HG03354 (cell line): Measurements from ENCODE around the gene NAT9.

Experiments
- ATAC-seq: cut with Tn5 transposase; IDR thresholded peaks from one replicate; pipeline ENCODE4 v1.9.1; 2021; ENCODE audit warnings: mild to moderate bottlenecking; ENCODE audit not compliant: unreplicated experiment, poor library complexity, severe bottlenecking

The NAT9 gene

GRCh38 chr17:74784125-74784810 is 8.1 kb upstream of the NAT9 start:
- no peak for ATAC-seq

GRCh38 chr17:74782571-74782970 is 6.4 kb upstream of the NAT9 start:
- ATAC-seq: no peak

- ATAC-seq: no peak
Observed at GRCh38 chr17:74780443-74781238, 4.5 kb upstream of the NAT9 start.

GRCh38 chr17:74779948-74780400 is 3.8 kb upstream of the NAT9 start:
- peak; percentile 66 for ATAC-seq

- ATAC-seq: no peak
Observed at GRCh38 chr17:74779501-74779900, 3.4 kb upstream of the NAT9 start.

- no peak for ATAC-seq
Observed at GRCh38 chr17:74778960-74779359, 2.8 kb upstream of the NAT9 start.

- ATAC-seq: no peak
Observed at GRCh38 chr17:74777901-74778515, 1.9 kb upstream of the NAT9 start.

- no peak for ATAC-seq
Observed at GRCh38 chr17:74776990-74777389, 845 bp upstream of the NAT9 start.

- no peak for ATAC-seq
Observed at GRCh38 chr17:74775409-74776043, 619 bp downstream of the NAT9 start.

GRCh38 chr17:74773871-74774286 is 2.3 kb downstream of the NAT9 start:
- ATAC-seq: no peak

- ATAC-seq: no peak
Observed at GRCh38 chr17:74773414-74773813, 2.7 kb downstream of the NAT9 start.

- ATAC-seq: no peak
Observed at GRCh38 chr17:74772053-74772452, 4.1 kb downstream of the NAT9 start.

- no peak for ATAC-seq
Observed at GRCh38 chr17:74771319-74771914, 4.7 kb downstream of the NAT9 start.

GRCh38 chr17:74770498-74771318 is 5.4 kb downstream of the NAT9 start:
- ATAC-seq: peak; percentile 58

- ATAC-seq: no peak
Observed at GRCh38 chr17:74769856-74770497, 6.2 kb downstream of the NAT9 start.

GRCh38 chr17:74769266-74769855 is 6.8 kb downstream of the NAT9 start:
- no peak for ATAC-seq

- no peak for ATAC-seq
Observed at GRCh38 chr17:74768763-74769114, 7.4 kb downstream of the NAT9 start.

- no peak for ATAC-seq
Observed at GRCh38 chr17:74768069-74768762, 7.9 kb downstream of the NAT9 start.
